HEK293T (cell line): ENCODE results near the gene CLK2.

ENCODE experiments used
- ARNT ChIP-seq: fragments of 450-650 bp; IDR thresholded peaks from 2 replicates; pipeline ENCODE4 v1.6.1; 2017; ENCODE audit warnings: mild to moderate bottlenecking
- BHLHE40 ChIP-seq: fragments of 450-650 bp; IDR thresholded peaks from 2 replicates; pipeline ENCODE4 v1.6.1; 2016; ENCODE audit warnings: mild to moderate bottlenecking, moderate library complexity, borderline replicate concordance
- ELF4 ChIP-seq: fragments of 450-650 bp; IDR thresholded peaks from 2 replicates; pipeline ENCODE4 v1.6.1; 2017; ENCODE audit warnings: antibody characterized with exemption
- FOXA1 ChIP-seq: fragments of 450-650 bp; IDR thresholded peaks from 2 replicates; pipeline ENCODE4 v1.6.1; 2016; ENCODE audit warnings: mild to moderate bottlenecking
- FOXK2 ChIP-seq: fragments of 450-650 bp; IDR thresholded peaks from 2 replicates; pipeline ENCODE4 v1.6.1; 2016; ENCODE audit warnings: mild to moderate bottlenecking
- FOXM1 ChIP-seq: fragments of 450-650 bp; IDR thresholded peaks from 2 replicates; pipeline ENCODE4 v1.6.1; 2017; ENCODE audit warnings: mild to moderate bottlenecking, borderline replicate concordance
- L3MBTL2 ChIP-seq: fragments of 450-650 bp; conservative IDR thresholded peaks from 2 replicates; pipeline ENCODE4 v1.6.1; 2016; ENCODE audit warnings: mild to moderate bottlenecking
- NFRKB ChIP-seq: fragments of 450-650 bp; IDR thresholded peaks from 2 replicates; pipeline ENCODE4 v1.6.1; 2016; ENCODE audit warnings: mild to moderate bottlenecking, moderate library complexity
- SP1 ChIP-seq: fragments of 450-650 bp; IDR thresholded peaks from 2 replicates; pipeline ENCODE4 v1.6.1; 2017
- SUZ12 ChIP-seq: fragments of 450-650 bp; IDR thresholded peaks from 2 replicates; pipeline ENCODE4 v1.6.1; 2016; ENCODE audit warnings: mild to moderate bottlenecking
- TARDBP ChIP-seq: fragments of 450-650 bp; IDR thresholded peaks from 2 replicates; pipeline ENCODE4 v1.6.1; 2016
- ZNF384 ChIP-seq: fragments of 450-650 bp; IDR thresholded peaks from 2 replicates; pipeline ENCODE4 v1.6.1; 2016
- TF ChIP-seq, protein P1 (sequence below): fragments of 450-650 bp; IDR thresholded peaks from 2 replicates; pipeline ENCODE4 v1.6.1; 2016

DNA sequence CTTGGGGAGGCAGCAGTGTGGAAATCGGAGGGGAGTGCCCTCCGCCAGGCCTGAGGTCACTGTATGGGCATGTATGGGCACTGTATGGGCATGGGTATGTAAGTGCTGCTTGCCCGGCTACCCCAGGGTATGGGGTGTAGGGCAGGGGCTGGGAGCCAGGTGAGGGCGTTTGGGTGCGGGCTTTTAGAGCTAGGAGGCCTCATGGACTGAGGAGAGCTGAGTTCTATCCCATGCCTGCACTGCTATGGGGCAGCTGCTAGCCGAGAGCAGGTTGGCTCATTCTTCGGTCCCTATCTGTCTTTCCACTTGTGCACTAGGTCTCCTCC, 22.6 kb upstream of the CLK2 start:
- TF ChIP-seq, protein P1, sequence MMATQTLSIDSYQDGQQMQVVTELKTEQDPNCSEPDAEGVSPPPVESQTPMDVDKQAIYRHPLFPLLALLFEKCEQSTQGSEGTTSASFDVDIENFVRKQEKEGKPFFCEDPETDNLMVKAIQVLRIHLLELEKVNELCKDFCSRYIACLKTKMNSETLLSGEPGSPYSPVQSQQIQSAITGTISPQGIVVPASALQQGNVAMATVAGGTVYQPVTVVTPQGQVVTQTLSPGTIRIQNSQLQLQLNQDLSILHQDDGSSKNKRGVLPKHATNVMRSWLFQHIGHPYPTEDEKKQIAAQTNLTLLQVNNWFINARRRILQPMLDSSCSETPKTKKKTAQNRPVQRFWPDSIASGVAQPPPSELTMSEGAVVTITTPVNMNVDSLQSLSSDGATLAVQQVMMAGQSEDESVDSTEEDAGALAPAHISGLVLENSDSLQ: no peak
- TF ChIP-seq TARDBP (no peak), ZNF384 (no peak), ARNT (no peak), L3MBTL2 (no peak), ELF4 (no peak), FOXM1 (no peak), SUZ12 (no peak), SP1 (no peak), NFRKB (no peak), FOXA1 (no peak), BHLHE40 (no peak), FOXK2 (no peak)
